HEK293 (cell line): ENCODE measurements around the gene KIF4A.

Experiments used
- CTCF ChIP-seq: fragments of 450-650 bp; formaldehyde crosslinking; IDR thresholded peaks from 2 replicates; pipeline ENCODE4 v1.5.1; 2016; ENCODE audit warnings: missing biosample characterization, missing genetic modification characterization
- OVOL3 ChIP-seq: fragments of 450-650 bp; formaldehyde crosslinking; IDR thresholded peaks from 2 replicates; pipeline ENCODE4 v1.5.1; 2016; ENCODE audit warnings: missing biosample characterization, missing genetic modification characterization
- SP2 ChIP-seq: fragments of 450-650 bp; formaldehyde crosslinking; IDR thresholded peaks from 2 replicates; pipeline ENCODE4 v1.5.1; 2016; ENCODE audit warnings: missing biosample characterization, missing genetic modification characterization
- TCF7L2 ChIP-seq: IDR thresholded peaks from 2 replicates; pipeline ENCODE4 v1.6.1; 2011; ENCODE audit warnings: low read depth, mild to moderate bottlenecking, inconsistent platforms, low read length, moderate library complexity, borderline replicate concordance
- ZBTB10 ChIP-seq: fragments of 450-650 bp; formaldehyde crosslinking; IDR thresholded peaks from 2 replicates; pipeline ENCODE4 v1.5.1; 2016; ENCODE audit warnings: missing biosample characterization, missing genetic modification characterization
- ZNF114 ChIP-seq: fragments of 450-650 bp; formaldehyde crosslinking; IDR thresholded peaks from 2 replicates; pipeline ENCODE4 v1.5.0; 2017; ENCODE audit warnings: missing biosample characterization, missing genetic modification characterization
- ZNF23 ChIP-seq: fragments of 450-650 bp; formaldehyde crosslinking; IDR thresholded peaks from 2 replicates; pipeline ENCODE4 v1.5.1; 2016; ENCODE audit warnings: missing biosample characterization, missing genetic modification characterization, borderline replicate concordance
- ZNF292 ChIP-seq: fragments of 450-650 bp; formaldehyde crosslinking; IDR thresholded peaks from 2 replicates; pipeline ENCODE4 v1.5.1; 2016; ENCODE audit warnings: low read depth, missing biosample characterization, missing genetic modification characterization, borderline replicate concordance
- ZNF560 ChIP-seq: fragments of 450-650 bp; formaldehyde crosslinking; IDR thresholded peaks from 2 replicates; pipeline ENCODE4 v1.5.1; 2017; ENCODE audit warnings: missing biosample characterization, missing genetic modification characterization, borderline replicate concordance
- ZNF561 ChIP-seq: fragments of 450-650 bp; IDR thresholded peaks from 2 replicates; pipeline ENCODE4 v1.5.1; 2018; ENCODE audit warnings: missing biosample characterization, missing genetic modification characterization, borderline replicate concordance
- ZNF777 ChIP-seq: fragments of 450-650 bp; formaldehyde crosslinking; IDR thresholded peaks from 2 replicates; pipeline ENCODE4 v1.5.1; 2017; ENCODE audit warnings: missing biosample characterization, missing genetic modification characterization, borderline replicate concordance

GRCh38 chrX:70468709-70469108, 178.8 kb downstream of the KIF4A start:
- TF ChIP-seq TCF7L2 (no peak), ZNF23 (tag by site-specific recombination) (no peak), SP2 (tag by site-specific recombination) (no peak), ZBTB10 (tag by site-specific recombination) (no peak), CTCF (tag by site-specific recombination) (no peak), ZNF292 (no peak), ZNF560 (no peak), OVOL3 (tag by site-specific recombination) (no peak), ZNF114 (tag by site-specific recombination) (no peak), ZNF561 (tag by site-specific recombination) (no peak), ZNF777 (tag by site-specific recombination) (no peak)
